ENCODE results near the gene RADX. TPM values are rescaled to one million over a fixed set of nuclear protein-coding genes. Genes with fewer than 3 reads are reported as not detected.
A peak's percentile ranks its signal among the peaks of the same experiment; 100 is the strongest.

The RADX gene
- total RNA-seq: 1 to 10 TPM in 3 of 4 donors, under 1 TPM in 1; 0.91 to 2.9 (median 2.2) TPM

GRCh38 chrX:106611679-106612392 is at the start of gene RADX:
Gene RADX (plus strand): TSS chrX:106611978. CDS start chrX:106612081, 103 bp downstream.
- 0 to 37% methylated on average over 12 to 27 of the region's 46 CpGs for WGBS, 2 donors
- Histone ChIP-seq H3K27me3 (no peaks in the 10 kb centered on the region), H3K9me3 (no peaks in the 10 kb centered on the region), H3K4me3 (peak within 1 kb of the TSS; percentile 38 to 66 (median 50)), H3K4me1 (no peaks in the 10 kb centered on the region), H3K27ac (peak within 1 kb of the TSS in 3 of 4 donors; percentile 11 to 56 (median 50)), H3K36me3 (no peaks in the 10 kb centered on the region)
- intact Hi-C loops (cut with DNase I): no loop called here
- TF ChIP-seq POLR2A (IDR thresholded peaks at IDR 0.05) (peak in 2 of 4 donors; percentile 18 to 66), CTCF (IDR thresholded peaks at IDR 0.05) (no peak)
- DNase-seq: peak; percentile 9

GRCh38 chrX:106564986-106565385 is 46.8 kb upstream of the RADX start:
- Histone ChIP-seq H3K36me3 (no peaks in the 10 kb centered on the region), H3K27me3 (peaks cover 0 to 3% (median 0%) of the 10 kb centered on the region in 4 donors), H3K4me1 (no peaks in the 10 kb centered on the region), H3K27ac (no peak overlapping the region), H3K9me3 (no peaks in the 10 kb centered on the region), H3K4me3 (no peak overlapping the region)
- TF ChIP-seq POLR2A (IDR thresholded peaks at IDR 0.05) (no peak), CTCF (IDR thresholded peaks at IDR 0.05) (no peak)
- intact Hi-C loops (cut with DNase I): no loop called here
- 46 to 55% methylated on average over 2 of the region's 2 CpGs for WGBS, 2 donors
- DNase-seq: no peak

GRCh38 chrX:106566362-106566761 is 45.4 kb upstream of the RADX start:
- H3K4me1 ChIP-seq: no peaks in the 10 kb centered on the region
- H3K9me3 ChIP-seq: no peaks in the 10 kb centered on the region
- 73 to 80% methylated on average over 2 to 8 of the region's 8 CpGs for WGBS, 2 donors
- H3K27ac ChIP-seq: no peak overlapping the region
- H3K4me3 ChIP-seq: no peak overlapping the region
- peaks cover 0 to 3% (median 0%) of the 10 kb centered on the region in 4 donors for H3K27me3 ChIP-seq
- no peak for DNase-seq
- no peak for TF ChIP-seq POLR2A (IDR thresholded peaks at IDR 0.05)
- TF ChIP-seq CTCF (IDR thresholded peaks at IDR 0.05): no peak
- no peaks in the 10 kb centered on the region for H3K36me3 ChIP-seq
- intact Hi-C loops (cut with DNase I): no loop called here

GRCh38 chrX:106581856-106582255 is 29.9 kb upstream of the RADX start:
- H3K9me3 ChIP-seq: peaks cover 0 to 14% (median 0%) of the 10 kb centered on the region in 3 donors
- no peak for DNase-seq
- no peaks in the 10 kb centered on the region for H3K36me3 ChIP-seq
- H3K27me3 ChIP-seq: no peaks in the 10 kb centered on the region
- H3K4me1 ChIP-seq: no peaks in the 10 kb centered on the region
- TF ChIP-seq POLR2A (IDR thresholded peaks at IDR 0.05): no peak
- no peak for TF ChIP-seq CTCF (IDR thresholded peaks at IDR 0.05)
- H3K4me3 ChIP-seq: no peak overlapping the region
- intact Hi-C loops (cut with DNase I): no loop called here
- WGBS, 2 donors: 75 to 83% methylated on average over 1 of the region's 1 CpG
- no peak overlapping the region for H3K27ac ChIP-seq

GRCh38 chrX:106585478-106585877 is 26.3 kb upstream of the RADX start:
- Histone ChIP-seq H3K27me3 (no peaks in the 10 kb centered on the region), H3K4me1 (no peaks in the 10 kb centered on the region), H3K4me3 (no peak overlapping the region), H3K36me3 (no peaks in the 10 kb centered on the region), H3K9me3 (no peaks in the 10 kb centered on the region), H3K27ac (no peak overlapping the region)
- DNase-seq: no peak
- intact Hi-C loops (cut with DNase I): no loop called here
- TF ChIP-seq POLR2A (IDR thresholded peaks at IDR 0.05): no peak
- TF ChIP-seq CTCF (IDR thresholded peaks at IDR 0.05): no peak
- WGBS, 2 donors: 48 to 55% methylated on average over 2 of the region's 2 CpGs

All from esophagus squamous epithelium (tissue), 5 donors.